ENCODE results near the gene PUS7L. TPM values are rescaled to one million over a fixed set of nuclear protein-coding genes. Genes with fewer than 3 reads are reported as not detected.

The PUS7L gene
- total and polyA plus RNA-seq, 4 donors = 1.5 to 27.0 (median 6.5) TPM

- ATAC-seq (ENCODE audit: insufficient read depth, low FRiP score) (no peak), DNase-seq (no peak)
- Histone ChIP-seq H3K4me3 (no peak overlapping the region), H3K36me3 (ENCODE audit: control insufficient read depth in 4 of 4, insufficient read depth in 4 of 4, low read length in 4 of 4) (peaks cover 4 to 12% (median 7%) of the 10 kb centered on the region in 4 donors), H3K4me1 (ENCODE audit: control insufficient read depth in 5 of 5, insufficient read depth in 5 of 5, low read length in 5 of 5) (no peaks in the 10 kb centered on the region), H3K9me3 (ENCODE audit: control insufficient read depth in 4 of 4, insufficient read depth in 3 of 4, low read length in 3 of 4) (no peaks in the 10 kb centered on the region), H3K27ac (ENCODE audit: low read depth in 1 of 2, low read length in 1 of 2) (no peak overlapping the region), H3K27me3 (ENCODE audit: control insufficient read depth in 3 of 3, insufficient read depth in 3 of 3, low read length in 2 of 3) (no peaks in the 10 kb centered on the region), H3K9ac (ENCODE audit: insufficient read depth in 1 of 2, low read length in 2 of 2) (no peak overlapping the region)
- TF ChIP-seq CTCF (IDR thresholded peaks at IDR 0.05; ENCODE audit: control extremely low read depth, extremely low read depth) = no peak
- 95 to 97% methylated on average over 3 of the region's 3 CpGs for WGBS, 2 donors
These were observed 21.6 kb downstream of the PUS7L start for GRCh38 chr12:43736927-43737440.

GRCh38 chr12:43733687-43734086, 24.9 kb downstream of the PUS7L start:
- Histone ChIP-seq H3K4me1 (ENCODE audit: control insufficient read depth in 5 of 5, insufficient read depth in 5 of 5, low read length in 5 of 5) (no peaks in the 10 kb centered on the region), H3K27me3 (ENCODE audit: control insufficient read depth in 3 of 3, insufficient read depth in 3 of 3, low read length in 2 of 3) (no peaks in the 10 kb centered on the region), H3K9ac (ENCODE audit: insufficient read depth in 1 of 2, low read length in 2 of 2) (no peak overlapping the region), H3K4me3 (no peak overlapping the region), H3K27ac (ENCODE audit: low read depth in 1 of 2, low read length in 1 of 2) (no peak overlapping the region), H3K36me3 (ENCODE audit: control insufficient read depth in 4 of 4, insufficient read depth in 4 of 4, low read length in 4 of 4) (peaks cover 4 to 17% (median 5%) of the 10 kb centered on the region in 4 donors), H3K9me3 (ENCODE audit: control insufficient read depth in 4 of 4, insufficient read depth in 3 of 4, low read length in 3 of 4) (no peaks in the 10 kb centered on the region)
- DNase-seq (no peak), ATAC-seq (ENCODE audit: insufficient read depth, low FRiP score) (no peak)
- TF ChIP-seq CTCF (IDR thresholded peaks at IDR 0.05; ENCODE audit: control extremely low read depth, extremely low read depth) = no peak
- WGBS, 2 donors = 94 to 97% methylated on average over 3 of the region's 3 CpGs

GRCh38 chr12:43730283-43730682, 28.3 kb downstream of the PUS7L start:
- no peaks in the 10 kb centered on the region for H3K27me3 ChIP-seq (ENCODE audit: control insufficient read depth in 3 of 3, insufficient read depth in 3 of 3, low read length in 2 of 3)
- no peak overlapping the region for H3K27ac ChIP-seq (ENCODE audit: low read depth in 1 of 2, low read length in 1 of 2)
- peaks cover 3 to 14% (median 4%) of the 10 kb centered on the region in 4 donors for H3K36me3 ChIP-seq (ENCODE audit: control insufficient read depth in 4 of 4, insufficient read depth in 4 of 4, low read length in 4 of 4)
- no peak overlapping the region for H3K4me3 ChIP-seq
- ATAC-seq (ENCODE audit: insufficient read depth, low FRiP score) (no peak), DNase-seq (no peak)
- H3K4me1 ChIP-seq (ENCODE audit: control insufficient read depth in 5 of 5, insufficient read depth in 5 of 5, low read length in 5 of 5) = no peaks in the 10 kb centered on the region
- TF ChIP-seq CTCF (IDR thresholded peaks at IDR 0.05; ENCODE audit: control extremely low read depth, extremely low read depth) = no peak
- WGBS, 2 donors = 75 to 79% methylated on average over 4 of the region's 4 CpGs
- H3K9me3 ChIP-seq (ENCODE audit: control insufficient read depth in 4 of 4, insufficient read depth in 3 of 4, low read length in 3 of 4) = no peaks in the 10 kb centered on the region
- H3K9ac ChIP-seq (ENCODE audit: insufficient read depth in 1 of 2, low read length in 2 of 2) = no peak overlapping the region

GRCh38 chr12:43728698-43729097, 29.9 kb downstream of the PUS7L start:
- WGBS, 2 donors = 86 to 94% methylated on average over 1 of the region's 1 CpG
- Histone ChIP-seq H3K36me3 (ENCODE audit: control insufficient read depth in 4 of 4, insufficient read depth in 4 of 4, low read length in 4 of 4) (peaks cover 0 to 8% (median 2%) of the 10 kb centered on the region in 4 donors), H3K9me3 (ENCODE audit: control insufficient read depth in 4 of 4, insufficient read depth in 3 of 4, low read length in 3 of 4) (no peaks in the 10 kb centered on the region), H3K9ac (ENCODE audit: insufficient read depth in 1 of 2, low read length in 2 of 2) (no peak overlapping the region), H3K27me3 (ENCODE audit: control insufficient read depth in 3 of 3, insufficient read depth in 3 of 3, low read length in 2 of 3) (no peaks in the 10 kb centered on the region), H3K27ac (ENCODE audit: low read depth in 1 of 2, low read length in 1 of 2) (no peak overlapping the region), H3K4me1 (ENCODE audit: control insufficient read depth in 5 of 5, insufficient read depth in 5 of 5, low read length in 5 of 5) (no peaks in the 10 kb centered on the region), H3K4me3 (no peak overlapping the region)
- ATAC-seq (ENCODE audit: insufficient read depth, low FRiP score) (no peak), DNase-seq (no peak)
- TF ChIP-seq CTCF (IDR thresholded peaks at IDR 0.05; ENCODE audit: control extremely low read depth, extremely low read depth) = no peak

All from lung (tissue), 12 donors.